Naive B cell (primary cell): ENCODE measurements around the gene TMEM164. TPM values are rescaled to one million over a fixed set of nuclear protein-coding genes. Genes with fewer than 3 reads are reported as not detected.

Experiments
- ATAC-seq, 2 donors: fragments of 150-1000 bp; cut with Tn5 transposase; 2 replicates each; pipeline ENCODE4 v1.10.0; 2021; ENCODE audit warnings: low read depth in 2 of 2, mild to moderate bottlenecking in 2 of 2, moderate library complexity in 2 of 2
- DNase-seq: peaks from one replicate; pipeline ENCODE4 v3.0.0; 2022
- H3K27ac Mint-ChIP-seq, 6 donors: one replicate each; pipeline ENCODE4 v1.8.0; 2020 to 2022; ENCODE audit warnings: mild to moderate bottlenecking in 6 of 6, mixed read lengths in 6 of 6, moderate library complexity in 5 of 6, inconsistent platforms in 2 of 6
- H3K27me3 Mint-ChIP-seq, 3 donors: one replicate each; pipeline ENCODE4 v1.8.0; 2021 to 2022; ENCODE audit warnings: mixed read lengths in 3 of 3, mild to moderate bottlenecking in 1 of 3
- H3K36me3 Mint-ChIP-seq, 2 donors: one replicate each; pipeline ENCODE4 v1.8.0; 2020 to 2022; ENCODE audit warnings: mixed read lengths in 2 of 2, inconsistent platforms in 1 of 2, mild to moderate bottlenecking in 1 of 2
- H3K4me1 Mint-ChIP-seq, 3 donors: one replicate each; pipeline ENCODE4 v1.8.0; 2020 to 2022; ENCODE audit warnings: mixed read lengths in 3 of 3, inconsistent platforms in 1 of 3, mild to moderate bottlenecking in 1 of 3, moderate library complexity in 1 of 3
- H3K4me3 Mint-ChIP-seq, 8 donors: one replicate each; pipeline ENCODE4 v1.8.0; 2020 to 2022; ENCODE audit warnings: mild to moderate bottlenecking in 8 of 8, mixed read lengths in 8 of 8, moderate library complexity in 8 of 8, inconsistent platforms in 2 of 8
- H3K9me3 Mint-ChIP-seq, 7 donors: one replicate each; pipeline ENCODE4 v1.8.0; 2020 to 2022; ENCODE audit warnings: mixed read lengths in 7 of 7, mild to moderate bottlenecking in 5 of 7, inconsistent platforms in 2 of 7, moderate library complexity in 1 of 7
- polyA plus RNA-seq, 6 donors: library from polyadenylated mRNA; unstranded; fragments of 300-500 nt; fragmentation: Illumina TruSeq; gene quantifications; one replicate each; pipeline ENCODE4 v1.2.3, GENCODE V29; 2021; ENCODE audit warnings: low read depth in 6 of 6

TMEM164 gene
- polyA plus RNA-seq, 6 donors from 2014 or later, result 1.4 to 2.4 (median 1.8) TPM; not detected in 1

DNA sequence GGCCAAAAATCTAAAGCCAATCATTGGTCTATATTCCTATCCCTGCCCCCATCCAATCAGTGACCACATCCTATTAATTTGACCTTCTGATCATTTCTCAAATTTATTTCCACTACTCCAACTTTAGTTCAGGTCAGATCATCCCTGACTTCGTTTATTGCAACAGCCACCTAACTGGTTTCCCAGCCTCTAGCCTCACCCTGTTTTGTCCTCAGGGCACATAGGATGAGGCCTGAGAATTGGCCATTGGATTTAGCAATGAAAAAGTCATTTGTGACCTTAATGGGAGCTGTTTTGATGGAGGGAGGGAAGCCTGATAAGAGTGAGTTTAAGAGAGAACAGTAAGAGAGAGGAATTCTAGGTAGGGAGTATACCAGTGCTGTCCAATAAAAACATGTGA is 160.0 kb downstream of the TMEM164 start:
- Mint-ChIP-seq H3K4me1 (peaks cover 10 to 12% (median 11%) of the 10 kb centered on the region in 3 donors), H3K36me3 (no peaks in the 10 kb centered on the region), H3K9me3 (no peaks in the 10 kb centered on the region), H3K4me3 (no peak overlapping the region), H3K27me3 (no peaks in the 10 kb centered on the region), H3K27ac (no peak overlapping the region)
- no peak for ATAC-seq
- no peak for DNase-seq

DNA sequence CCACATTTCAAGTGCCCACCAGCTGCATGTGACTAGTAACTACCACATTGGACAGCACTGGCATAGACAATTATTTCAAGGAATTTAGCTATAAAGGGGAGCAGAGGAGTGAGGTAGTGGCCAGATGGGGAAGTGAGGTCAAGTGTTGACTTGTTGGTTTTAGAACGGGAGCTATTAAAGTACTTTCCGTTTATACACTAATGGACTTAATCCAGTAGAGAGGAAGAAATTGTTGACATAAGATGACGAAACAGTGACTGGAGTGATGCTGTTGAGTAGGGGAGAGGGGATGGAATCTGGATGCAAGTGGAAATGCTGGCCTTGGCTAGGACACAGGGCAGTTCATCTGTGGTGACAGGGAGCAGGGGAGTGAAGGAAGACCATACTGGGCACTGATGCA is 160.6 kb downstream of the TMEM164 start:
- H3K4me1 Mint-ChIP-seq, result peaks cover 10 to 12% (median 11%) of the 10 kb centered on the region in 3 donors
- DNase-seq (no peak), ATAC-seq (no peak)
- no peak overlapping the region for H3K4me3 Mint-ChIP-seq
- no peaks in the 10 kb centered on the region for H3K9me3 Mint-ChIP-seq
- no peak overlapping the region for H3K27ac Mint-ChIP-seq
- H3K36me3 Mint-ChIP-seq, result no peaks in the 10 kb centered on the region
- H3K27me3 Mint-ChIP-seq, result no peaks in the 10 kb centered on the region

DNA sequence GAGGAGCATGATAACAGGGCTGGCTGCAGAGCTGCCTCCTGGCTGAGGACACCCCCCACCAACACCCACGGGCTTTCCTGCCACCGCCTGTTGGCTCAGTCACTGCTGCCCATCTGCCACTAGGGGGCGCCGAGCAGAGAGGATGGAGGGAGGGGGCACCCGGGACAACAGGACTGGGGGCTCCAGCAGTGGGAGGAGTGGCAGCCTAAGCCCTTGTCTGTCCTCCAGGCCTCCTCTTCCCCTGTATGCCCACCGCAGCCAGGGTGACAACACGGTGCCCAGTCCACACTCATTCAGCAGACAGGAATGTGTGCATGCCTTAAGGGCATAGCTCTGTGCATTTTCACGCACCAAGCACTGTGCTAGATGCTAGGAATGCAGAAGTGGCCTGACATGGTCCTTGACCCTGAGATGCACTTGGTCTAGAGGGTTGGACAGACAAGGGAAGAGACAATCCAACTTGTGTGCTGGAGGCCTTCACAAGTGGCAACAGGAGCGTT is 165.1 kb downstream of the TMEM164 start:
- Mint-ChIP-seq H3K27me3 (no peaks in the 10 kb centered on the region), H3K4me3 (no peak overlapping the region), H3K4me1 (peaks cover 18 to 28% (median 21%) of the 10 kb centered on the region in 3 donors), H3K9me3 (peaks cover 0 to 5% (median 0%) of the 10 kb centered on the region in 7 donors), H3K27ac (peak overlapping the region in 1 of 6 donors; percentile 30), H3K36me3 (no peaks in the 10 kb centered on the region)
- no peak for ATAC-seq
- DNase-seq, result no peak

DNA sequence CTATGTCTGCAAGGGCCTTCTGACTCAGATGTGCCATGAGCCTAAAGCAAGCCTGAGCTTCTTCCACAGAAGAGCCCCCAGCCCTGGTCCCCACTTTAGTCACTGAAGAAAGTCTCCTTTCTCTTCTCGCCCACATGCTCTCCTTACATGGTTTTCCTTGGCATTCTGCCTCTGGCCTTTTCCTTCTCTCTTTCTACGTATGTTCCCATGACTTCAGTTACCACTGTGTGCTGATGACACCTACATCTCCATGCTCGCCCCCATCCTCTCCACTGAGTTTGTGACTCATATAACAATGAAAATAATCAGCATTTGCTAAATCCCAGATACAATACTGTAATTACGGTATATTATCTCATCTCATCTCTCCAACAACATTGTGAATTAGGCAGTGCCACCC is 165.7 kb downstream of the TMEM164 start:
- Mint-ChIP-seq H3K4me1 (peaks cover 18 to 31% (median 24%) of the 10 kb centered on the region in 3 donors), H3K27me3 (no peaks in the 10 kb centered on the region), H3K4me3 (no peak overlapping the region), H3K36me3 (no peaks in the 10 kb centered on the region), H3K27ac (peak overlapping the region in 1 of 6 donors; percentile 16), H3K9me3 (peaks cover 0 to 5% (median 0%) of the 10 kb centered on the region in 7 donors)
- no peak for ATAC-seq
- no peak for DNase-seq

DNA sequence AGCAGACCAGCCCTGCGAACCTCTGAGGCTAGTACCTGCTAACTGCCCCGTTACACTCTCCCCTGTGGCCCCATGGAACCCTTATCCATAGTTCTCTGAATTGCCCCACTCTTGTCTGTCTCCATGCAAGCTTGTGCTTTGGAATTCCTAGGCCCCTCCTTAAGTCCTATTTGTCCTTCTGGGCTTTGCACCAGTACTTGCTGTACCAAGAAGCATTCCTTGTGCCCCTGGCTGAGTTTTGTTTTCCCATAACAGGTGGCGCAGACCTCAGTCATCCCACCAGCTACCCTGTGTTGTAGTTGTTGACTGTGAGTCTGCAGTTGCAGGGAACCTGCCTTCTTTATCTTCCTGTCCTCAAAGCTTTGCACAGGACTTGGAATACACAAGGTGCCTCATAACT is 167.1 kb downstream of the TMEM164 start:
- H3K36me3 Mint-ChIP-seq, result no peaks in the 10 kb centered on the region
- no peaks in the 10 kb centered on the region for H3K27me3 Mint-ChIP-seq
- ATAC-seq (no peak), DNase-seq (no peak)
- H3K9me3 Mint-ChIP-seq, result peaks cover 0 to 5% (median 0%) of the 10 kb centered on the region in 7 donors
- no peak overlapping the region for H3K4me3 Mint-ChIP-seq
- H3K27ac Mint-ChIP-seq, result no peak overlapping the region
- peaks cover 18 to 31% (median 24%) of the 10 kb centered on the region in 3 donors for H3K4me1 Mint-ChIP-seq

DNA sequence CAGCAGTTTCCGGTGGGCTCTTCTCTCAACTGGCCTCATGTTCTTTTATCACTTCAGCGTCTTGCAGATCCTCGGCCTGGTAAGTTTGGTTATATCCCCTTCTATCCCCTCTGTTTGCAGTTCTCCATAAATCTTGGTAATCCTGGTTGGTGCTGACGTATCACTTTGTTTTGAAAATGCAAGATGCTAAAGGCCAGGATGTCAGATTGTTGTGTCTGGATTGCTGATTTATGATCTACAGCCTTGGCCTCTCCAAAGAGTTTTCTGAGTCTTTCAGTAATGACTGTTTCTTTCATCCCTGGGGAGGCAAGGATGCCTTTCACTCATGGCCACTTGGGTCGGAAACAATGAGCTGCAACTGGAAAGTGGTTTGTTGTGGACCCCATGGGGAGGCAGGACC is 168.5 kb downstream of the TMEM164 start:
- ATAC-seq (no peak), DNase-seq (no peak)
- Mint-ChIP-seq H3K4me1 (peaks cover 21 to 31% (median 24%) of the 10 kb centered on the region in 3 donors), H3K27me3 (no peaks in the 10 kb centered on the region), H3K4me3 (peak overlapping the region in 3 of 8 donors; percentile 40 to 66 (median 63)), H3K36me3 (no peaks in the 10 kb centered on the region), H3K27ac (peak overlapping the region; percentile 31 to 97 (median 94)), H3K9me3 (peaks cover 0 to 5% (median 0%) of the 10 kb centered on the region in 7 donors)

DNA sequence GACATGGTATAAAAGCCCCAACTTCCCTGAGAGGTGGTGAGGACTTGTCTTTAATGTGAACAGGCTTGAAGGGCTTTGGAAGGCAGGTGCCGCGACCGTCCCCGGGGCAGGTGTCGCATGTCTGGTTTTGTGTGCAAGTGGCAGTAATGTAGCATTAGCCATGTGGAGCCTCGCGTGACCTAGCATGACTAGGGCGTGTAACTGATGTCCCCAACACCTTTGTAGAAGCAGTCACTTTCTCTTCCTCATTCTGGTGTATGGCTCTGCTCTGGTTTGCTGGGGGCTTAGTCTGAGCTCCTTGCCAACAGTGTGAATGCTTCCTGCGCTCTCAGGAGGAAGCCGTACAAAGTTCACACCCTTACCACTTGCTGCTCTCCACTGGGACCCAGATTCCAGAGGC is 169.3 kb downstream of the TMEM164 start:
- Mint-ChIP-seq H3K27ac (peak overlapping the region; percentile 31 to 97 (median 94)), H3K36me3 (no peaks in the 10 kb centered on the region), H3K4me3 (peak overlapping the region in 4 of 8 donors; percentile 6 to 75 (median 44)), H3K27me3 (no peaks in the 10 kb centered on the region), H3K9me3 (peaks cover 0 to 5% (median 0%) of the 10 kb centered on the region in 7 donors), H3K4me1 (peaks cover 23 to 31% (median 24%) of the 10 kb centered on the region in 3 donors)
- DNase-seq, result peak; percentile 77
- peak; percentile 94 to 95 for ATAC-seq

DNA sequence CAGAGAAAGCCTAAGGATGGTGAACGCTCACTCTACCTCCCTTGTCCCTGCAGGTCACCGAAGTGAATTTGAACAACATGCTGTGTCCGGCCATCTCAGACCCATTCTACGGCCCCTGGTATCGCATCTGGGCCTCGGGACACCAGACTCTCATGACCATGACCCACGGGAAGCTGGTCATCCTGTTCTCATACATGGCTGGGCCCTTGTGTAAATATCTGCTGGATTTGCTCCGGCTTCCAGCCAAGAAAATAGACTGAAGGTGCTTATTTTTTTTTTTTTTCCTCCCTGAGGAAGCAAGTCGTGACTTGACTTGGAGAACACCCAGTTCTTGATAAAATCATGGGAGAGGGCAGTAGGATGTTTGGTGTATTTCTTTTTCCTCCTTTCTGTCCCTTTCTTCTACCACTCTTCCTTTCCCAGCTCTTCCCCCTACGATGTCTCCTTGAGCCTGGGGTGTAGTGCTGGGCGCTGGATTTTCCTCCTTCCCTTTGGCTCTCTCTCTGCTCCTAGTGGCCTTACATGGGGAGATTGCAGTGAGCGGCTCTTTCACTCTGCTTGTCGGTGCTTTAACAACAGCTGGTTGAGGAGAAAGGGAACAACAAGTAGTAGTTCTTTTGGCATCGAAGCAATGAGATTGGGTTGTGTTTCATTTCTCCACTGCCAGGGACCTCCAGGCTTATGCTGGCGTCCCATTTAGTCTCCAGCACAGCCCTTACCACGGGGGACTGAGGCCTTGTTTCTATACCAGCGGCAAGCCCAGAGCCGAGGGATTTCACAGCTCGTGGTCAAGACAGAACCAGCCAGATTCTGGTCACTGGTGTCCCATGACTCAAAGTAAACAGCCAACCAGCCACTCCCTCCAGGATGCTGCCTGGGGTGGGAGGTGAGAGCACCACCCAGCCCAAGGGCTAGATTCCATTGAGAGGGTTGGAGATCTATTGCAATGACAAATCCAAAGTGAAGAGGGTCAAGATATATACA is 170.6 kb downstream of the TMEM164 start:
- H3K27ac Mint-ChIP-seq, result peak overlapping the region in 4 of 6 donors; percentile 16 to 82 (median 44)
- H3K9me3 Mint-ChIP-seq, result peaks cover 0 to 5% (median 0%) of the 10 kb centered on the region in 7 donors
- no peaks in the 10 kb centered on the region for H3K36me3 Mint-ChIP-seq
- ATAC-seq (no peak), DNase-seq (no peak)
- no peak overlapping the region for H3K4me3 Mint-ChIP-seq
- peaks cover 23 to 31% (median 24%) of the 10 kb centered on the region in 3 donors for H3K4me1 Mint-ChIP-seq
- H3K27me3 Mint-ChIP-seq, result no peaks in the 10 kb centered on the region

DNA sequence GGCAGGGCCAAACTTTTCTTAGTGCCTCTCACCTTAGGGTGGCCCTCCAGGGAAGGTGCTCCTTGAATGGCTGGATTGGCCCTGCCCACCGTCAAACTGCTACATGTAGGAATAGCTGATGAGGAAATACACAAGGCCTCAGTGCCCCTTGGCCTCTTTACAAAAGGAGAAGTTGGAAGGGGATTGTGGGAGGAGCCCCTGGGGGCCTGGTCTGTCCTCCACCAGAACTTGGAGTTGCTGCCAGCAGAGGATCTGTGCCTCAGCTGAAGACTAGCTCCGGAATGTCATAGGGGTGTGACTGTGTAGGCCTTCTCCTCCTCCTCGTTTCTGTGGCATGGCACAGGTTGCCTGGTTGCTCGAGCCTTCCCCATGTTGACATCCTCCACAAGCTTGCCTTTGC is 172.2 kb downstream of the TMEM164 start:
- Mint-ChIP-seq H3K4me1 (peaks cover 18 to 21% (median 20%) of the 10 kb centered on the region in 3 donors), H3K36me3 (no peaks in the 10 kb centered on the region), H3K27ac (peak overlapping the region in 1 of 6 donors; percentile 73), H3K27me3 (no peaks in the 10 kb centered on the region), H3K9me3 (peaks cover 0 to 3% (median 0%) of the 10 kb centered on the region in 7 donors), H3K4me3 (no peak overlapping the region)
- no peak for ATAC-seq
- DNase-seq, result no peak

DNA sequence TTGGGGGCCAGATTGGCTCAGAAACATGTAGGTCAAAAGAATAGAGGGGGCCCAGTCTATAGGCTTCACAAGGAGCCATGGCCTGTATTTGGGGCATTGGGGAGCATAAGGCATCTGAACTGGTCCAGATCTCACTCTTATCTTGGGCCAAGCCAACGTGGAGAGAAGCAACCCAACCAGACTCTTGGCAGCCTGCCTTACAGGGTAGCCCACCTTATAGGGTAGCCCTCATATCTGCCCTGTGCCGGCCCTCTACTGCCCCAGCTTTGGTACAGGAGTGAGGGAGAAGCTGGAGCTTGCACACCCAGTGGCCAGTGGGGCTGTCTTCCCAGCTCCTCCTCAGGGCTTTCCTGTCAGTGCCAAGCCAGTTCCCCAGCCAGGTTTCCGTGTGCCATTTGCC is 172.8 kb downstream of the TMEM164 start:
- Mint-ChIP-seq H3K4me3 (peak overlapping the region in 1 of 8 donors; percentile 31), H3K27ac (no peak overlapping the region), H3K9me3 (peaks cover 0 to 3% (median 0%) of the 10 kb centered on the region in 7 donors), H3K36me3 (no peaks in the 10 kb centered on the region), H3K27me3 (no peaks in the 10 kb centered on the region), H3K4me1 (peaks cover 18 to 21% (median 20%) of the 10 kb centered on the region in 3 donors)
- ATAC-seq, result no peak
- no peak for DNase-seq

DNA sequence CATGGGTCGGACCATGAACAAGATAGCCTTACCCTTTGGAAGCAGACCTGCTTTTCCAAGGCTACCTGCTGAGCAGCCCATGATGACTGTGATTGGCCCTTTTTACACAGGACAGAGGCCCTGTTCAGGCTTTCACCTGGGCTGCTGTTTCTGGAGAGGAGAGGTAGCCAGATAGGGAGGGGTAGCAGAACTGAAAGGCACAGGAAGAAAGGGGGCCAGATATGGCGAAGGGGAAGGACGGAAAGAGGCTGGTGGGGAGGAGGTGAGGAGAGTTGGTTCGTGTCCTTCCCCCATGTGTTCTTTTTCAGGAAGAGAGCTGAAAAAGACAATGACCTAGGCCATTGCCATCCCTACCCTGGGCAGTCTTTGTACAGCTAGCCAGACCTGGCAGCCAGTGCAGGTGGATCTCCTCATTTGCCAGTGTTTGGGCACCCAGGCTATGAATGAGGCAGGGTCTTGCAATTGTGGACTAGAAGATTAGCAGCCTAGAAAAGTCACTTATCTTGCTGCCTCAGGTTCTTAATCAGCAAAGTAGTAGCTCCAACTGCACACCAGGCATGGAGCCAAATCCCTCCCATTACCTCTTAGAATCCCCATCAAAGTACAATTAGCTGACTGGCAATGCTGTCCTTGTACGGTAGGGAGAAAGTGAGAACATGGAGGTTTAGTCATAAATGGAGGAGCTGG is 175.4 kb downstream of the TMEM164 start:
- Mint-ChIP-seq H3K27me3 (no peaks in the 10 kb centered on the region), H3K36me3 (no peaks in the 10 kb centered on the region), H3K4me1 (peaks cover 0 to 5% (median under 1%) of the 10 kb centered on the region in 3 donors), H3K27ac (peak overlapping the region in 1 of 6 donors; percentile 89), H3K9me3 (peaks cover 0 to 2% (median 0%) of the 10 kb centered on the region in 7 donors), H3K4me3 (no peak overlapping the region)
- DNase-seq (no peak), ATAC-seq (no peak)

DNA sequence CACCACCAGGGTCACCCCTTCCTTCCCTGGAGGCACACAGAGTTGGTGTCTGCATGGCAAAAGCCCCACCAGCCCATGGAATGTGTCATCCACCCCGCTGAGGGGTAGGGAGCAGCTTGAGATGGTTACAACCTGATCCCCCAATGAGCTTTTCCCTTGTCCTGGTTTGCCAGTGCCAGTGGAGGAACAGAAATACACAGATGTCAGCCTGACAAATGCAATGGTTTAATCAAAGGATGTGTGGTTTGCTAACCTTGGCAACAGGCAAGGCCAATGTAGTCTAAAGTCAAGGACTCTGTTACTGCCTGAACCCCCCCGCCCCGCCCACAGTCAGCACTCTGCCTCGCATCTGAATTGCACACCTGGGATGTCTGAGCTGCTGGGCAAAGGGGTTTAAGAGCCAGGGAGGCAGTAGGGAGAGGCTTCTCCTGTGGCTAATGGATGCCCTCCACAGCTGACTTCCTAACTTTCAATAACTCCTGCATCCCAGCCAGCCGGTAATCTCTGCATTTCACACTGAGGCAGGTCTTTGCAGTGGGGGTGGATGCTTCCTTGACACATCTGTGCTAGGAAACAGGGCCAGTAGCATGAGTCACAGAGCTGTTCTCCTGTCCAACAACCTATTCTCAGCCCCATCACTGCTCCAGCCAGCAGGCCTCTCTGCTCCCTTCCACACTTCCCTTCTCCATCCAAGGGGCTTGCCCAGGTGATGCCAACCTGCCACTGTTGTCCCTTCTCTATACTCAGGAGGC is 177.4 kb downstream of the TMEM164 start:
- no peak for DNase-seq
- H3K36me3 Mint-ChIP-seq, result peaks cover 0 to 14% of the 10 kb centered on the region in 2 donors
- H3K4me1 Mint-ChIP-seq, result peaks cover 0 to 5% (median 0%) of the 10 kb centered on the region in 3 donors
- no peak overlapping the region for H3K27ac Mint-ChIP-seq
- no peak for ATAC-seq
- H3K9me3 Mint-ChIP-seq, result peaks cover 0 to 2% (median 0%) of the 10 kb centered on the region in 7 donors
- H3K27me3 Mint-ChIP-seq, result no peaks in the 10 kb centered on the region
- no peak overlapping the region for H3K4me3 Mint-ChIP-seq

DNA sequence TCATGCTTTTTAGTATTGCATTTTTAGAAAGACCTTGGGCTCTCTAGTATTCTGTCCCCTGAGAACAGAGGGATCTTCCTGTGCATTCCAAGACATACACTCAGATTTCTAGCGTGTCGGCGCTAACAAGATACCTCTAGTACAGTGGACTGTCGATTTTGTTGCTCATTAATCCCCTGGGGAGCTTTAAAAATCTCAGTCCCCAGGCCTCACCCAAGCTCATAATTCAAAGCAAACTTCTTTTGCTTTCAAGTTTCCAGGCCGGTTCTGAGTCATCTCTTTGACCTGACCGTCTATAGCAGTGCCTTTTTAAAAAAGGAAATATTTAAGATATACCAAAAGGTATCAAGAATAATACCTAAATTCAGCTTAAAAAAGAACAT is 178.0 kb downstream of the TMEM164 start:
- peaks cover 0 to 5% (median 0%) of the 10 kb centered on the region in 3 donors for H3K4me1 Mint-ChIP-seq
- no peak for ATAC-seq
- H3K36me3 Mint-ChIP-seq, result peaks cover 5 to 19% of the 10 kb centered on the region in 2 donors
- no peak for DNase-seq
- H3K9me3 Mint-ChIP-seq, result peaks cover 0 to 7% (median 0%) of the 10 kb centered on the region in 7 donors
- H3K27me3 Mint-ChIP-seq, result no peaks in the 10 kb centered on the region
- H3K27ac Mint-ChIP-seq, result no peak overlapping the region
- no peak overlapping the region for H3K4me3 Mint-ChIP-seq
